ENCODE measurements around the gene PKDREJ. TPM values are rescaled to one million over a fixed set of nuclear protein-coding genes. Genes with fewer than 3 reads are reported as not detected.
A peak's percentile ranks its signal among the peaks of the same experiment; 100 is the strongest.

PKDREJ gene
- total and polyA plus RNA-seq, 8 donors, result under 0.01 to 0.10 (median 0.06) TPM; not detected in 5

GRCh38 chr22:46237453-46238124, 25.6 kb downstream of the PKDREJ start:
- no peaks in the 10 kb centered on the region for H3K27me3 ChIP-seq
- H3K4me3 ChIP-seq, result no peak overlapping the region
- H3K9me3 ChIP-seq, result no peaks in the 10 kb centered on the region
- WGBS, 5 donors, result 66 to 87% (median 77%) methylated on average over 12 of the region's 12 CpGs
- intact Hi-C loops (cut with DNase I; ENCODE audit: low total_unique reads), result no loop called here
- peak overlapping the region in 3 of 5 donors; percentile 18 to 62 (median 53) for H3K27ac ChIP-seq
- TF ChIP-seq POLR2AphosphoS5 (IDR thresholded peaks at IDR 0.05), result no peak
- no peak for TF ChIP-seq POLR2A (IDR thresholded peaks at IDR 0.05)
- no peak for TF ChIP-seq CTCF (IDR thresholded peaks at IDR 0.05)
- TF ChIP-seq EP300 (IDR thresholded peaks at IDR 0.05), result no peak
- peaks cover 6 to 65% (median 60%) of the 10 kb centered on the region in 4 donors for H3K36me3 ChIP-seq
- peaks cover 0 to 28% (median 9%) of the 10 kb centered on the region in 4 donors for H3K4me1 ChIP-seq
- DNase-seq, result peak in 1 of 2 donors; percentile 28

DNA sequence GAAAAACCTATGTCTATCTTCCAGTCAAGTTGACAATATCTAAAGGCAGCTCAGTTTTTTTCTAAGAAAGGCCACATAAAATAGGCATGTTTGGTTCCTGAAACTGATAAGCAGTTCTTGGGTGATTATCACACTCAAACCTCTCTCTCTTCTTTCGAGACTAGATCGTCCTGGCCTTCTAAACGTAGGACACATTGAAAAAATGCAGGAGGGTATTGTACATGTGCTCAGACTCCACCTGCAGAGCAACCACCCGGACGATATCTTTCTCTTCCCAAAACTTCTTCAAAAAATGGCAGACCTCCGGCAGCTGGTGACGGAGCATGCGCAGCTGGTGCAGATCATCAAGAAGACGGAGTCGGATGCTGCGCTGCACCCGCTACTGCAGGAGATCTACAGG, 28.2 kb downstream of the PKDREJ start:
- TF ChIP-seq EP300 (IDR thresholded peaks at IDR 0.05) (no peak), CTCF (IDR thresholded peaks at IDR 0.05) (no peak), POLR2A (IDR thresholded peaks at IDR 0.05) (no peak), POLR2AphosphoS5 (IDR thresholded peaks at IDR 0.05) (no peak)
- Histone ChIP-seq H3K4me3 (no peak overlapping the region), H3K4me1 (peaks cover 0 to 18% (median 8%) of the 10 kb centered on the region in 4 donors), H3K9me3 (no peaks in the 10 kb centered on the region), H3K27ac (no peak overlapping the region), H3K36me3 (peaks cover 6 to 75% (median 73%) of the 10 kb centered on the region in 4 donors), H3K27me3 (no peaks in the 10 kb centered on the region)
- DNase-seq, result no peak
- 92 to 94% (median 92%) methylated on average over 12 of the region's 12 CpGs for WGBS, 5 donors
- intact Hi-C loops (cut with DNase I; ENCODE audit: low total_unique reads), result no loop called here

DNA sequence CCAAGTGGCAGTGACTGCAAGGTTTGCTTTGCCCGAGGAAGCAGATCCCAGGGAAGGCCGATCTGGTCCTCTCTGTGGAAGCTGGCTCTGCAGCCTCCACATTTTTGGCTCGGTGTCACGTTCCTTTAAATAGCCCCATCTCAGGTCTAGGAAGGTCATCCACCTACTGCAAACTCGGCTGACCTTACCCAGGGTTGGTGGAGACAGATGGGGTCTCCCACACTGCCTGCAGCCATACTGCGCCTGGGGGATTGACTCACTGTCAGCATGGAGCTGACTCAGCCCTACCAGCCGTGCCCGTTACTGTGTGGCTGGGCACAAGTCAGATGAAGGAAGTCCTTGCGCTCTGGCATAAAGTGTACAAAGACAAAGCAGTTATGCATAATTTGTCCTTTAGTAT, 29.9 kb downstream of the PKDREJ start:
- Histone ChIP-seq H3K36me3 (peaks cover 6 to 62% (median 58%) of the 10 kb centered on the region in 4 donors), H3K4me1 (peaks cover 0 to 11% (median 5%) of the 10 kb centered on the region in 4 donors), H3K4me3 (no peak overlapping the region), H3K9me3 (no peaks in the 10 kb centered on the region), H3K27ac (peak overlapping the region in 2 of 5 donors; percentile 15 to 24), H3K27me3 (no peaks in the 10 kb centered on the region)
- peak in 1 of 2 donors; percentile 64 for DNase-seq
- 55 to 74% (median 59%) methylated on average over 9 of the region's 9 CpGs for WGBS, 5 donors
- intact Hi-C loops (cut with DNase I; ENCODE audit: low total_unique reads), result no loop called here
- TF ChIP-seq POLR2AphosphoS5 (IDR thresholded peaks at IDR 0.05), result peak in 1 of 3 donors; percentile 14
- TF ChIP-seq CTCF (IDR thresholded peaks at IDR 0.05), result no peak

GRCh38 chr22:46230262-46230901, 32.8 kb downstream of the PKDREJ start:
- Histone ChIP-seq H3K36me3 (peaks cover 3 to 58% (median 43%) of the 10 kb centered on the region in 4 donors), H3K4me3 (no peak overlapping the region), H3K27ac (no peak overlapping the region), H3K9me3 (no peaks in the 10 kb centered on the region), H3K4me1 (peaks cover 0 to 11% (median 4%) of the 10 kb centered on the region in 4 donors), H3K27me3 (no peaks in the 10 kb centered on the region)
- intact Hi-C loops (cut with DNase I; ENCODE audit: low total_unique reads), result no loop called here
- no peak for TF ChIP-seq POLR2AphosphoS5 (IDR thresholded peaks at IDR 0.05)
- no peak for TF ChIP-seq EP300 (IDR thresholded peaks at IDR 0.05)
- TF ChIP-seq CTCF (IDR thresholded peaks at IDR 0.05), result no peak
- no peak for TF ChIP-seq POLR2A (IDR thresholded peaks at IDR 0.05)
- 78 to 94% (median 90%) methylated on average over 13 of the region's 13 CpGs for WGBS, 5 donors
- DNase-seq, result no peak

Measured in stomach (tissue), 9 donors.